GM23338 (cell line): ENCODE measurements around the gene NCKAP5.

Experiments used
- CREB1 ChIP-seq: fragments of 250-450 bp; sonication (Bioruptor Pico); IDR thresholded peaks from 2 replicates; pipeline ENCODE4 v1.5.0; 2020; ENCODE audit warnings: low read depth, mild to moderate bottlenecking, moderate library complexity
- CTCF ChIP-seq, 2 experiments: fragments of 200-600 bp in 1 of 2; sonication (generic) in 1 of 2; conservative IDR thresholded peaks; 2 replicates each; pipeline versions ENCODE4 v1.5.1 to v1.6.1; 2016 to 2017; ENCODE audit warnings: antibody characterized with exemption in 2 of 2, low read depth in 2 of 2, mild to moderate bottlenecking in 2 of 2, moderate library complexity in 1 of 2
- EZH2 ChIP-seq: fragments of 200-600 bp; sonication (generic); IDR thresholded peaks from one replicate; pipeline ENCODE4 v1.8.0; 2017; ENCODE audit warnings: antibody characterized with exemption, mild to moderate bottlenecking, low read depth; ENCODE audit not compliant: unreplicated experiment
- JUNB ChIP-seq: IDR thresholded peaks from one replicate; pipeline ENCODE4 v1.6.1; 2016; ENCODE audit warnings: antibody characterized with exemption; ENCODE audit not compliant: unreplicated experiment
- NANOG ChIP-seq: IDR thresholded peaks from 2 replicates; pipeline ENCODE4 v1.6.1; 2016; ENCODE audit warnings: antibody characterized with exemption, borderline replicate concordance
- POLR2AphosphoS5 ChIP-seq: IDR thresholded peaks from 2 replicates; pipeline ENCODE4 v1.6.1; 2016; ENCODE audit warnings: antibody characterized with exemption, low read depth
- REST ChIP-seq: IDR thresholded peaks from one replicate; pipeline ENCODE4 v1.6.1; 2018; ENCODE audit warnings: antibody characterized with exemption; ENCODE audit not compliant: unreplicated experiment
- ZNF331 ChIP-seq: fragments of 250-450 bp; sonication (Bioruptor Pico); IDR thresholded peaks from 2 replicates; pipeline ENCODE4 v1.5.0; 2020; ENCODE audit warnings: low read depth, mild to moderate bottlenecking, moderate library complexity
- TF ChIP-seq, protein P1 (sequence below): fragments of 250-450 bp; sonication (Bioruptor Pico); IDR thresholded peaks from 2 replicates; pipeline ENCODE4 v1.5.0; 2020; ENCODE audit warnings: mild to moderate bottlenecking, moderate library complexity

DNA sequence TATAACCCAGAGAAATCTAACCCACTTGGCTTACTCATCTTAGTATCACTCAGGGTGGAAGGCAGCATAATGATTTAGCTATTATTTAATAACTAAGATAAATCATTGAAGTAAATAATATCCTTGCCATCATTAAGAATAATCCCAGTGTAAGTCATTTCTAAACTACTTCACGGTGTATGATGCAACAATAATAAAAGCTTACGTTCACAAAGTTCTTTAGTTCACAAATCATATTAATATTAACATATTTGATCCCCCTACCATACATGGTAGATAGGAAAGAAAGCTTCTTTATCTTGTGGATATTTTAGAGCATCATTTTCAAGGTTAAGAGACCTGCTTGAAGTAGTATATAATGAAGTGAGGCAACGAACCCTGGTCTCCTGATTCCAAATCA is 401.0 kb downstream of the NCKAP5 start:
- TF ChIP-seq CTCF (conservative IDR thresholded peaks at IDR 0.05; ENCODE audit: low read depth in 2 of 2) (no peak), POLR2AphosphoS5 (no peak), NANOG (no peak), REST (no peak), ZNF331 (no peak), EZH2 (no peak), CREB1 (no peak), JUNB (no peak)
- TF ChIP-seq, protein P1, sequence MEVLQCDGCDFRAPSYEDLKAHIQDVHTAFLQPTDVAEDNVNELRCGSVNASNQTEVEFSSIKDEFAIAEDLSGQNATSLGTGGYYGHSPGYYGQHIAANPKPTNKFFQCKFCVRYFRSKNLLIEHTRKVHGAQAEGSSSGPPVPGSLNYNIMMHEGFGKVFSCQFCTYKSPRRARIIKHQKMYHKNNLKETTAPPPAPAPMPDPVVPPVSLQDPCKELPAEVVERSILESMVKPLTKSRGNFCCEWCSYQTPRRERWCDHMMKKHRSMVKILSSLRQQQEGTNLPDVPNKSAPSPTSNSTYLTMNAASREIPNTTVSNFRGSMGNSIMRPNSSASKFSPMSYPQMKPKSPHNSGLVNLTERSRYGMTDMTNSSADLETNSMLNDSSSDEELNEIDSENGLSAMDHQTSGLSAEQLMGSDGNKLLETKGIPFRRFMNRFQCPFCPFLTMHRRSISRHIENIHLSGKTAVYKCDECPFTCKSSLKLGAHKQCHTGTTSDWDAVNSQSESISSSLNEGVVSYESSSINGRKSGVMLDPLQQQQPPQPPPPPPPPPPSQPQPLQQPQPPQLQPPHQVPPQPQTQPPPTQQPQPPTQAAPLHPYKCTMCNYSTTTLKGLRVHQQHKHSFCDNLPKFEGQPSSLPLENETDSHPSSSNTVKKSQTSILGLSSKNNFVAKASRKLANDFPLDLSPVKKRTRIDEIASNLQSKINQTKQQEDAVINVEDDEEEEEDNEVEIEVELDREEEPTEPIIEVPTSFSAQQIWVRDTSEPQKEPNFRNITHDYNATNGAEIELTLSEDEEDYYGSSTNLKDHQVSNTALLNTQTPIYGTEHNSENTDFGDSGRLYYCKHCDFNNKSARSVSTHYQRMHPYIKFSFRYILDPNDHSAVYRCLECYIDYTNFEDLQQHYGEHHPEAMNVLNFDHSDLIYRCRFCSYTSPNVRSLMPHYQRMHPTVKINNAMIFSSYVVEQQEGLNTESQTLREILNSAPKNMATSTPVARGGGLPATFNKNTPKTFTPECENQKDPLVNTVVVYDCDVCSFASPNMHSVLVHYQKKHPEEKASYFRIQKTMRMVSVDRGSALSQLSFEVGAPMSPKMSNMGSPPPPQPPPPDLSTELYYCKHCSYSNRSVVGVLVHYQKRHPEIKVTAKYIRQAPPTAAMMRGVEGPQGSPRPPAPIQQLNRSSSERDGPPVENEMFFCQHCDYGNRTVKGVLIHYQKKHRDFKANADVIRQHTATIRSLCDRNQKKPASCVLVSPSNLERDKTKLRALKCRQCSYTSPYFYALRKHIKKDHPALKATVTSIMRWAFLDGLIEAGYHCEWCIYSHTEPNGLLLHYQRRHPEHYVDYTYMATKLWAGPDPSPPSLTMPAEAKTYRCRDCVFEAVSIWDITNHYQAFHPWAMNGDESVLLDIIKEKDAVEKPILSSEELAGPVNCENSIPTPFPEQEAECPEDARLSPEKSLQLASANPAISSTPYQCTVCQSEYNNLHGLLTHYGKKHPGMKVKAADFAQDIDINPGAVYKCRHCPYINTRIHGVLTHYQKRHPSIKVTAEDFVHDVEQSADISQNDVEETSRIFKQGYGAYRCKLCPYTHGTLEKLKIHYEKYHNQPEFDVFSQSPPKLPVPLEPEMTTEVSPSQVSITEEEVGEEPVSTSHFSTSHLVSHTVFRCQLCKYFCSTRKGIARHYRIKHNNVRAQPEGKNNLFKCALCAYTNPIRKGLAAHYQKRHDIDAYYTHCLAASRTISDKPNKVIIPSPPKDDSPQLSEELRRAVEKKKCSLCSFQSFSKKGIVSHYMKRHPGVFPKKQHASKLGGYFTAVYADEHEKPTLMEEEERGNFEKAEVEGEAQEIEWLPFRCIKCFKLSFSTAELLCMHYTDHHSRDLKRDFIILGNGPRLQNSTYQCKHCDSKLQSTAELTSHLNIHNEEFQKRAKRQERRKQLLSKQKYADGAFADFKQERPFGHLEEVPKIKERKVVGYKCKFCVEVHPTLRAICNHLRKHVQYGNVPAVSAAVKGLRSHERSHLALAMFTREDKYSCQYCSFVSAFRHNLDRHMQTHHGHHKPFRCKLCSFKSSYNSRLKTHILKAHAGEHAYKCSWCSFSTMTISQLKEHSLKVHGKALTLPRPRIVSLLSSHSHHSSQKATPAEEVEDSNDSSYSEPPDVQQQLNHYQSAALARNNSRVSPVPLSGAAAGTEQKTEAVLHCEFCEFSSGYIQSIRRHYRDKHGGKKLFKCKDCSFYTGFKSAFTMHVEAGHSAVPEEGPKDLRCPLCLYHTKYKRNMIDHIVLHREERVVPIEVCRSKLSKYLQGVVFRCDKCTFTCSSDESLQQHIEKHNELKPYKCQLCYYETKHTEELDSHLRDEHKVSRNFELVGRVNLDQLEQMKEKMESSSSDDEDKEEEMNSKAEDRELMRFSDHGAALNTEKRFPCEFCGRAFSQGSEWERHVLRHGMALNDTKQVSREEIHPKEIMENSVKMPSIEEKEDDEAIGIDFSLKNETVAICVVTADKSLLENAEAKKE (CRISPR knock-in tag) = no peak
